Stimulated activated CD8-positive, alpha-beta memory T cell treated with anti-CD3 and anti-CD28 coated beads, Interleukin-15, amount 100 ng/mL, for 1 hour (primary cell): ENCODE measurements around the gene GATA3.
"Not testable (repeated sequence)": the region's sequence is repeated elsewhere in the genome, so short reads cannot be mapped to it uniquely, and the experiment has no call there.

Experiments
- DNase-seq: peaks from one replicate; pipeline ENCODE4 v3.0.0-alpha.2; 2020; ENCODE audit warnings: low read depth

The GATA3 gene

GRCh38 chr10:8054494-8055407 lies at the start of gene GATA3:
TSS of gene GATA3 (plus strand) at chr10:8054688. CDS start at chr10:8055656, 968 bp downstream.
- peak; percentile 54 for DNase-seq

- DNase-seq: no peak
These were observed 48.1 kb upstream of the GATA3 start for GRCh38 chr10:8006274-8006999.

DNA sequence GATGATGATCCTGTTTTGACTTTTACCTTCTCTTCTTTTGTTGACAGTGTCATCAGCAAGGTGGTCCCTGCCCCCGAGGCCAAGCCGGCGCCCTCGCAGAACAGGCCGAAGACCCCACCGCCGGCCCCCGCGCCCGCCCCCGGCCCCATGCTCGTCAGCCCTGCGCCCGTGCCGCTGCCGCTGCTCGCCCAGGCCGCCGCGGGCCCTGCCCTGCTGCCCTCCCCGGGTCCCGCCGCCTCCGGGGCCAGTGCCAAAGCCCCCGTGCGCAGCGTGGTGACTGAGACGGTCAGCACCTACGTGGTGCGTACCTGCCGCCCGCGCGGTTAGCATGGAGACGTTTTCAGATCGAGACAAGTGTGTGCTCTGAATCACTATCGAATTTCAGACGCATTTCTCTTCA lies 45.5 kb upstream of the GATA3 start:
- no peak for DNase-seq

GRCh38 chr10:8013006-8013405 lies 41.5 kb upstream of the GATA3 start:
- DNase-seq: no peak

DNA sequence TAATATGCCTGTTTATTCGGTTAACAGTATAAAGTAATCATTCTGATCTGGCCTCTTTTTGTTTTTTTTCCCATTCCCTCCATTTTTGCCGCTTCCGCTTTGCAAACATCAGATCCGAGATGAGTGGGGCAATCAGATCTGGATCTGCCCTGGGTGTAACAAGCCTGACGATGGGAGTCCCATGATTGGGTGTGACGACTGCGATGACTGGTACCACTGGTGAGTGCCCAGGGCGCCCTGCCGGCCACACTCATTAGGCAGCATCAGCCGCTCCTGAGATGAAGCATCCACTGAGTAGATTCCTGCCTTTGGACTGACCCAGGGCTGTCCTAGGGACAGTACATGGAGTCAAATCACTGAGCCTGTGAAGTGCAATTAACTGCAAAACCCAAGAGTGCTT lies 40.9 kb upstream of the GATA3 start:
- DNase-seq: no peak

DNA sequence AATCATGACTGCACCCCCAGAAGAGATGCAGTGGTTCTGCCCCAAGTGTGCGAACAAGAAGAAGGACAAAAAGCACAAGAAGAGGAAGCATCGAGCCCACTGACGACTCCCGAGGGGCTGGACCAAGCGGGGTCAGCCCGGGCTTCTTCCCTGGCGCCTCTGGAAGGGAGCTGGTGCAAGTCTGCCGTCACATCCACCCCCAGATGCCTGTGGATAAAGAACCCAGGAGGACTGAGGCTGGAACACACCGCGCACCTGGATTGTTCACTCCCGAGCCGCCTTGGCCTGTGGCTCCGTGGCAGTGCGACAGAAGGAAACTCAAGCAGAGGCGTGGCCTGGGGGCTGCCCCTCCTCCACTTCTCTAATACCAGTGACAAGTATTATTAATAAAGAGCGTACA lies 39.8 kb upstream of the GATA3 start:
- no peak for DNase-seq

- DNase-seq: no peak
These were observed 37.2 kb upstream of the GATA3 start for GRCh38 chr10:8017277-8017676.

GRCh38 chr10:8023321-8023720 lies 31.2 kb upstream of the GATA3 start:
- no peak for DNase-seq

GRCh38 chr10:8023851-8024250 lies 30.6 kb upstream of the GATA3 start:
- DNase-seq: no peak

DNA sequence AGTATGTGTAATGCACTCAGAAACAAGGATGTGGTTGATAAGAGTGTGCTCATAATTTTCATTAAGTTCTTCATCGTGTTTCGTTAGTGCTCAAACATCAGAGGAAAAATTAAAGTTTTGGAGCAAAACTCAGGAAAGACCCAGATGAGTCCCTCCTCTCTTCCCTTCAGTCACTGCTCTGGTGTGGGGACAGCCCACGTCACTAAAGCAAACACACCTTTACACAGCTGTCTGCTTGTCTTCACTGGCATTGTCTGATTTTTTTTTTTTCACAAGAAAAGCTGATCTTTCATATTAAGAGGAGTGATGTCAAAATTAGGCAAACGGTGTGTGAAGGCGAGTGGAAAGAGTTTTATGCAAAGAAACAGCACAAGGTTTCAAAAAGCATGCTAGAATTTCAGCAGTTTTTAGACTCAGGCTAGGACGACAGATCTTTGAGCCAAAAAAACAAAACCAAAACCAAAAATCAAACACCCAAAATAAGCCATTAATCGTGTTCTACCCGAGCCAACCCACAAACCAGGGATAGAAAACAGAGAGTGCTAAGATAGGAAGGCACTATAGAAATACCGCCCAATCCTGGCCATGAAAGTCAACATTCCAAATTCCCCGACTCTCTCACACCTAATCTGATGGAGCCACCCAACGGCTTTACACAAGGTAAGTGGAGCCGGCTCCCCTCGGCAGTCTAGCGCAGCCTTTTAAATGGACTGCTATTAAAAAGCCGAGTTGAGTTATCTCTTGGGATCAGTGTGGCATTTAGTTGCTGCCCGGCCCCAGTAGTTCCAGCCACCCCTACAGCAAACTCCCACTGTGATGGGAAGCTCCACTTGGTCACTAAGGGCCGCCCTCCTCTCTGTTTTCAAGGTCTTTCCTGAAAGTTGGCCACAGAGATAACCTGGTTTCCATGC lies 27.9 kb upstream of the GATA3 start:
- DNase-seq: no peak

DNA sequence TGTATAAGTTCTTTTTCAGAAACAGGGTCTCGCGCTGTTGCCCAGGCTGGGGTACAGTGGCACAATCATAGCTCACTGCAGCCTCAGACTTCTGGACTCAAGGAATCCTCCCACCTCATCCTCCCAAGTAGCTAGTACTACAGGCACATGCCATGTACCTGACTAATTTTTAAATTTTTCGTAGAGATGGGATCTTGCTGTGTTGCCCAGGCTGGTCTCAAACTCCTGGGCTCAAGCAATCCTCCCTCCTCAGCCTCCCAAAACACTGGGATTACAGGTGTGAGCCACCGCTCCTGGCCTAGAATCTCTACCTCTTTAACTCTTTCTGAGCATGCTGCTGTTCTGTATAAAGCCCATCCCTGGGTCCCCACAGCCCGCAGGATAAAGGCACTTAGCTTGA lies 23.3 kb upstream of the GATA3 start:
- DNase-seq: not testable (repeated sequence)

DNA sequence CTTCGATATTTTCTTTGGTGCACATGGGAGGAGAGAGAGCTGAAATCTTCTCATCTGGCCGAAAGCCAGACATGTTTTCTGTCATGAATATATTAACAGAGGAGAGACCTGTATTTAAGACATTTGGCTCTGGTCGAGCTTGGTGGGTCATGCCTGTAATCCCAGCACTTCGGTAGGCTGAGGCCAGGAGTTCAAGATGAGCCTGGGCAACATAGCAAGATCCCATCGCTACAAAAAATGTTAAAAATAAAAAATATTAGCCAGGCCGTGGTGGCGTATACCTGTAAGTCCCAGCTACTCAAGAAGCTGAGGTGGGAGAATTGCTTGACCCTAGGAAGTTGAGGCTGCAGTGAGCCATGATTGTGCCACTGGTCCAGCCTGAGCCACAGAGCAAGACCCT lies 21.9 kb upstream of the GATA3 start:
- no peak for DNase-seq

GRCh38 chr10:8033812-8034465 lies 20.5 kb upstream of the GATA3 start:
- DNase-seq: no peak

DNA sequence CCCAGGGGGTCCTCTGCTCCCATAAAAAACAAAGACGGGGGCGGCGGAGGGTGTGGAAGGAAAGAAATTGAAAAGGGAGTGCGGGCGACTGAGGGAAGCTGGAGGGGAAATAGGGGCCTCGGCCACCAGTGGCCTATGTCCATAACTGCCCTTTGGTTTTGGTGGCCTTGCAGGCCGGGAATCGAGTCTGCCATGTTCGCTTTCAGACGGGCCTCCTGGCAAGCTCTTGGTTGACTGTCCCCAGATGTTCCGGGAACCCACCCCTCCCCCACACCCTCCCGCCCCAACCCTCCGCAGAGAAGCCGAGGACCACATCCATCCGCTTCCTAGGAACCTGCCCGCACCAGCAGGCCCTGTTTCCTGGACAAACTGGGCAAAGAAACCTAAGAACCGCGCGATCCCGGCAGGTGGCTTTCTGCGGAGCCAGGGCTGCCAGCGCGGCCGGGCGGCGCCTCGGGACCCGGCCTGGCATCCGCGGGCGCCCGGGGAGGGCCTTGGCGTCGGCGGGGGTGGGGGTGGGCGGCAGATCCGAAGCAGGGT lies 20.0 kb upstream of the GATA3 start:
- no peak for DNase-seq

DNA sequence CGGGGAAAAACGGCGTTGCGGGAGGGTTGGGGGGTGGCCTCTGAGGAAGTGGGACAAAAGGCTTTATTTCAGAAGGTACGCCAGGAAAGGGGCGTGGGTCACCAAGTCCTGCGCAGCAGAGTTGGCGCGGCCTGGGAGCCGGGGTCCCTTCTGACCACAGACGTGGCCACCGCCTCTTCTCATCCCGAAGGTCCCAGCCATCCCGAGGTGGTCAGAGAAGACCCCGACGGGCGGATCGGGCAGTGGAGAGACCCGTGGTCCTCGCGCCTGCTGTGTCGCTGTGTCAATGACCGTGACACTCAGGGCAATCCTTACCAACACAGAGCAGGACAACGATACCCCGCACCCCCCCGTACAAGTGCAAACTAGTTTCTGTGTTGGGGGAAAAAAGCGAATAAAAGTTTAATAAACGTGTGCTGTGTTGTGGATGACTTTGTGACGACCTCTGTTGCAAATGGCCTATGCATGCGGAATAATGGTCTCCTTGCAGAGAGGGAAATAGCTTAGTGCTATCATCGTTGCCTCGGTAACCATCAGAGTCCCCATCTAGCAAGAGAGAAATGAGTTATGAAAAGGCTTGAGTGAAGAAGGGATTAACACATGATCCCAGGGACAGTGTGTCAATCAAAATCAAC lies 19.4 kb upstream of the GATA3 start:
- DNase-seq: no peak

GRCh38 chr10:8035641-8036470 lies 18.6 kb upstream of the GATA3 start:
- no peak for DNase-seq

DNA sequence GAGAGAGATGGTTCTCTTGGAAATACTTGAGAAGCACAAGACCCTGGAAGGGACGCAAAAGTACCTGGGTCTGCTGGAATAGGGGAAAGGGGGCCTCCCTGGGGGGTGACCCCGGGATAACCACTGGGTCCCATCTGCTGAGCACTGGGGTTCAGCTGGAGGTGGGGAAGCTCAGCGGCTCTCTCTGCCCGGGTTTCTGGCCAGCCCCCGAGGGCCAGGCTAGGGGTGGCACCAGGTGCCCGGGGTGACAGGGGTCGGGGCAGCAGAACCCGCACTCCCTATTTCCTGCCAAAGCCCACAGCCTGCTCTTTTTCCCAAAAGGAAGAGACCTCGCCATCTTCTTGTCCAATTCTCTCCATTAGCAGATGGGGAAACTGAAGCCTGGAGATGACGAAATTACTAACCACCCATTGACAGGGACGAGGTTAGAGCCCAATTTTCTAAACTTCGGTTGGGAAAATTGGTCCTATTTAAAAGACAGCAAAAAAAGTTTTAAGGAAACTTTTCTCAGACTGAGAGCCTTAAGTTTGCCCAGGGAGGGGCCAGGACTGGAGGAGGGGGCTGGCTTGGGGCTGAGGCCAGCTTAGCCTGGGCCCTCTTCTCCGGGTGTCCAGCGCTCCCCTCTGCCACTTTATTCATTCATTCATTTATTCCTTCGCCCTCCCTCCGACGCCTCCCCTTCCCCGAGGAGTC lies 17.8 kb upstream of the GATA3 start:
- no peak for DNase-seq

DNA sequence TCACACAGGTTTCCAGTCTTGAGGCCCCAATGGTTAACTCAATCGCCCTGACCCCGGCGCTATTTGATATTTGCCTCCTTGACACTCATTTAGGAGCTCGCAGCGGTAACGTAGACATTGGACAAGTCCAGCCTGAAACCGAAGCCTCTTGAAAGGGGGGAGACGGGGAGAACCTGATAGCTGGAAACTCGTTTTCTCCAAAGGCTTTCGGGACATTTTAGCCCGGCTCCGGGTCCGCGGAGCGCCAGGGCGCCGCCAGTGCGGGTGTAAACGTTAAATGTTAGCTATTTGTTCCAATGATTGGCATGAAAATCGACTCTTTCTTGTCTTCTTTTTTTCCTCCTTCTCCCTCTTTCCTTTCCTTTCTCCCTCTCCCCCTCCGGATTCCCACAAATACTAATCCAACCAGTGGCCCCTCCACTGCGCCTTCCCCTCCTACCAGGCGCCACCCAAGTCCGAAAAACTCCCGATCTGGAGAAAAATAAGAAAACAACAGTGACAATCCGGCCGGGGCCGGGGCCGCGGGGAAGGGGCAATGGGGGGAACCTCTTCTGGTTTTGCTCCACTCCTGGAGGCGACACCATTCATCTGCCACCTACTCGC lies 17.2 kb upstream of the GATA3 start:
- DNase-seq: no peak
